H1 (cell line): Measurements from ENCODE around the gene NRIP2. TPM values are rescaled to one million over a fixed set of nuclear protein-coding genes. Genes with fewer than 3 reads are reported as not detected.

Source experiments
- CTCF ChIA-PET: fragments of 300-600 bp; sonication (Branson Sonifier 250); formaldehyde crosslinking; loops from one replicate; lab custom pipeline; 2021; ENCODE audit not compliant: partially characterized antibody; lab: Charles Lee
- POLR2A ChIA-PET: fragments of 300-600 bp; sonication (Branson Sonifier 250); formaldehyde crosslinking; loops from one replicate; lab custom pipeline; 2021; ENCODE audit warnings: inconsistent platforms; ENCODE audit not compliant: partially characterized antibody; lab: Charles Lee
- DNase-seq, 2 experiments: peaks; one replicate each; pipeline versions ENCODE4 v3.0.0 to v3.0.0-alpha.2; 2010 to 2022; ENCODE audit warnings: low spot score in 2 of 2, low read depth in 1 of 2, mixed read lengths in 1 of 2
- FAIRE-seq: peaks from 2 replicates; lab custom pipeline; 2011; peaks lifted over from hg19 to GRCh38; lab: Jason Lieb, UNC
- H2AFZ ChIP-seq: 2 replicates; pipeline ENCODE4 v1.8.1; 2012; ENCODE audit warnings: low read length, inconsistent platforms
- H2AK5ac ChIP-seq: 2 replicates; pipeline ENCODE4 v1.6.1; 2013; ENCODE audit warnings: low read depth, low read length
- H2BK120ac ChIP-seq: replicated peaks from 2 replicates; pipeline ENCODE3; 2013; ENCODE audit warnings: low read depth, low read length, inconsistent platforms
- H2BK12ac ChIP-seq: 2 replicates; pipeline ENCODE4 v1.6.1; 2013; ENCODE audit warnings: low read depth, low read length
- H2BK15ac ChIP-seq: 2 replicates; pipeline ENCODE4 v1.6.1; 2013; ENCODE audit warnings: low read length
- H2BK20ac ChIP-seq: 2 replicates; pipeline ENCODE4 v1.6.1; 2013; ENCODE audit warnings: low read length
- H2BK5ac ChIP-seq: 2 replicates; pipeline ENCODE4 v1.6.1; 2013; ENCODE audit warnings: low read depth, low read length
- H3K14ac ChIP-seq: 2 replicates; pipeline ENCODE4 v1.6.1; 2013; ENCODE audit warnings: inconsistent platforms; ENCODE audit not compliant: insufficient read length
- H3K18ac ChIP-seq: 2 replicates; pipeline ENCODE4 v1.6.1; 2013; ENCODE audit warnings: low read length; ENCODE audit errors: extremely low read depth
- H3K23ac ChIP-seq: 2 replicates; pipeline ENCODE4 v1.6.1; 2013; ENCODE audit warnings: inconsistent platforms; ENCODE audit not compliant: insufficient read length
- H3K23me2 ChIP-seq: 2 replicates; pipeline ENCODE4 v1.6.1; 2013; ENCODE audit warnings: low read depth, low read length
- H3K27ac ChIP-seq: 2 replicates; pipeline ENCODE4 v1.6.1; 2011; ENCODE audit warnings: low read depth, low read length, inconsistent platforms
- H3K27me3 ChIP-seq, 4 experiments: replicated peaks in 1 of 4; 1 replicate in 1 of 4; 2 replicates in 3 of 4; pipeline versions ENCODE4 v1.6.1 to v1.8.1; 2011 to 2013; ENCODE audit warnings: low read length in 3 of 4, mild to moderate bottlenecking in 3 of 4, inconsistent platforms in 2 of 4, mixed read lengths in 2 of 4, moderate library complexity in 1 of 4; ENCODE audit not compliant: control insufficient read depth in 3 of 4, insufficient read depth in 3 of 4; ENCODE audit errors: extremely low read depth in 1 of 4
- H3K36me3 ChIP-seq, 4 experiments: 2 replicates each; pipeline versions ENCODE4 v1.6.1 to v1.8.1; 2011 to 2013; ENCODE audit warnings: mild to moderate bottlenecking in 4 of 4, low read length in 3 of 4, moderate library complexity in 2 of 4, control low read depth in 1 of 4, inconsistent platforms in 1 of 4; ENCODE audit not compliant: insufficient read depth in 4 of 4, control insufficient read depth in 2 of 4
- H3K4ac ChIP-seq: replicated peaks from 2 replicates; pipeline ENCODE3; 2013; ENCODE audit warnings: low read length, low read depth, mixed read lengths, inconsistent platforms; ENCODE audit not compliant: insufficient read length
- H3K4me1 ChIP-seq, 4 experiments: replicated peaks in 1 of 4; 1 replicate in 1 of 4; 2 replicates in 3 of 4; pipeline versions ENCODE4 v1.6.1 to v1.8.1; 2011 to 2013; ENCODE audit warnings: low read length in 3 of 4, inconsistent platforms in 2 of 4, mixed read lengths in 1 of 4; ENCODE audit not compliant: insufficient read depth in 4 of 4, control insufficient read depth in 3 of 4
- H3K4me2 ChIP-seq, 2 experiments: 2 replicates each; pipeline versions ENCODE4 v1.6.1 to v1.8.1; 2011 to 2013; ENCODE audit warnings: low read depth in 2 of 2, low read length in 2 of 2, control low read depth in 1 of 2, inconsistent platforms in 1 of 2, mild to moderate bottlenecking in 1 of 2; ENCODE audit not compliant: insufficient read depth in 1 of 2
- H3K4me3 ChIP-seq, 4 experiments: fragments of 200-600, 300-600 bp in 1 of 4; sonication (generic), shearing (Covaris generic), sonication (Bioruptor Twin) in 1 of 4; 2 replicates each; pipeline versions ENCODE4 v1.5.1 to v1.8.1; 2011 to 2016; ENCODE audit warnings: low read length in 4 of 4, low read depth in 3 of 4, control low read depth in 2 of 4, inconsistent platforms in 2 of 4, mild to moderate bottlenecking in 2 of 4, mixed read lengths in 1 of 4, moderate library complexity in 1 of 4; ENCODE audit not compliant: insufficient read depth in 2 of 4; ENCODE audit errors: extremely low read depth in 1 of 4
- H3K56ac ChIP-seq: replicated peaks from 2 replicates; pipeline ENCODE3; 2013; ENCODE audit warnings: low read depth, mild to moderate bottlenecking, mixed read lengths, low read length, inconsistent platforms; ENCODE audit not compliant: insufficient read length
- H3K79me1 ChIP-seq: 2 replicates; pipeline ENCODE4 v1.6.1; 2013; ENCODE audit warnings: low read depth, low read length, control low read depth
- H3K79me2 ChIP-seq, 2 experiments: 2 replicates each; pipeline versions ENCODE4 v1.6.1 to v1.8.1; 2012 to 2013; ENCODE audit warnings: low read length in 2 of 2, mild to moderate bottlenecking in 2 of 2, inconsistent platforms in 1 of 2; ENCODE audit not compliant: insufficient read depth in 2 of 2, control insufficient read depth in 1 of 2
- H3K9ac ChIP-seq, 4 experiments: replicated peaks in 1 of 4; 1 replicate in 1 of 4; 2 replicates in 3 of 4; pipeline versions ENCODE4 v1.6.1 to v1.8.1; 2011 to 2013; ENCODE audit warnings: low read depth in 3 of 4, low read length in 3 of 4, control low read depth in 2 of 4, mild to moderate bottlenecking in 2 of 4, moderate library complexity in 2 of 4, inconsistent platforms in 1 of 4; ENCODE audit errors: extremely low read depth in 1 of 4
- H3K9me3 ChIP-seq, 2 experiments: 2 replicates each; pipeline versions ENCODE4 v1.6.1 to v1.8.1; 2012 to 2013; ENCODE audit warnings: mild to moderate bottlenecking in 2 of 2, moderate library complexity in 2 of 2, control low read depth in 1 of 2, inconsistent platforms in 1 of 2, low read depth in 1 of 2, low read length in 1 of 2, mixed read lengths in 1 of 2; ENCODE audit not compliant: insufficient read depth in 2 of 2
- H4K20me1 ChIP-seq, 2 experiments: replicated peaks in 1 of 2; 2 replicates each; pipeline versions ENCODE3 to v1.8.1; 2011 to 2013; ENCODE audit warnings: inconsistent platforms in 2 of 2, low read length in 2 of 2, mild to moderate bottlenecking in 1 of 2; ENCODE audit not compliant: insufficient read depth in 2 of 2, control insufficient read depth in 1 of 2
- H4K5ac ChIP-seq: 2 replicates; pipeline ENCODE4 v1.6.1; 2013; ENCODE audit warnings: low read length, low read depth, mixed read lengths, inconsistent platforms; ENCODE audit not compliant: insufficient read length
- H4K8ac ChIP-seq: 2 replicates; pipeline ENCODE4 v1.8.0; 2013; ENCODE audit warnings: mild to moderate bottlenecking, moderate library complexity, low read length, inconsistent platforms; ENCODE audit not compliant: insufficient read depth; ENCODE audit errors: extremely low read depth
- H4K91ac ChIP-seq: replicated peaks from 2 replicates; pipeline ENCODE3; 2013; ENCODE audit warnings: low read length, mixed read lengths, inconsistent platforms; ENCODE audit not compliant: insufficient read length
- CHD1 ChIP-seq: IDR thresholded peaks from 2 replicates; pipeline ENCODE4 v1.6.1; 2012; ENCODE audit warnings: low read depth, low read length, improper control_type of control experiment
- GTF2F1 ChIP-seq: IDR thresholded peaks from 2 replicates; pipeline ENCODE4 v1.6.1; 2012; ENCODE audit warnings: low read depth, low read length, improper control_type of control experiment, borderline replicate concordance
- RFX5 ChIP-seq: IDR thresholded peaks from 2 replicates; pipeline ENCODE4 v1.6.1; 2011; ENCODE audit warnings: low read depth, low read length, improper control_type of control experiment, borderline replicate concordance
- TEAD4 ChIP-seq: IDR thresholded peaks from 2 replicates; pipeline ENCODE4 v1.6.1; 2012; ENCODE audit warnings: low read depth, low read length, inconsistent platforms, mixed read lengths
- WGBS, 2 experiments: shearing (Covaris generic) in 1 of 2; methylation state at CpG; one replicate each; pipeline versions ENCODE4 v1.1.6 to v1.1.7; 2013 to 2015; ENCODE audit warnings: low lambda C conversion rate in 2 of 2, mixed read lengths in 2 of 2, inconsistent platforms in 1 of 2, low coverage in 1 of 2, missing lambda C conversion rate in 1 of 2; ENCODE audit not compliant: insufficient replicate concordance in 2 of 2, insufficient coverage in 1 of 2, insufficient read length in 1 of 2; ENCODE audit errors: extremely low coverage in 1 of 2, missing lambda C conversion rate in 1 of 2; 5-methylcytosine and 5-hydroxymethylcytosine counted together
- polyA plus RNA-seq, 7 experiments: library from polyadenylated mRNA; depleted of rRNA in 3 of 7; stranded (reverse) in 5 of 7; unstranded in 2 of 7; fragments of >200 nt in 5 of 7; fragments of 200-250 nt in 2 of 7; gene quantifications; 1 replicate in 5 of 7; 2 replicates in 1 of 7; 4 replicates in 1 of 7; pipeline versions ENCODE4 v1.2.1 to v1.2.3, GENCODE V29; 2011 to 2013; ENCODE audit warnings: missing spikeins in 2 of 7, mixed read lengths in 2 of 7
- total RNA-seq: library from RNA; stranded (reverse); fragmentation: NEBNext Ultra II Directional; extraction: Animal tissue kit (Norgen Biotek cat#: 25700); gene quantifications from 2 replicates; pipeline ENCODE4 v1.2.1, GENCODE V29; 2021

The NRIP2 gene
- total and polyA plus RNA-seq, 2 of the 8 experiments (the other 6 are each of a cell fraction or from before 2014, with no cell fraction given), result 0.06 TPM; not detected in 1

DNA sequence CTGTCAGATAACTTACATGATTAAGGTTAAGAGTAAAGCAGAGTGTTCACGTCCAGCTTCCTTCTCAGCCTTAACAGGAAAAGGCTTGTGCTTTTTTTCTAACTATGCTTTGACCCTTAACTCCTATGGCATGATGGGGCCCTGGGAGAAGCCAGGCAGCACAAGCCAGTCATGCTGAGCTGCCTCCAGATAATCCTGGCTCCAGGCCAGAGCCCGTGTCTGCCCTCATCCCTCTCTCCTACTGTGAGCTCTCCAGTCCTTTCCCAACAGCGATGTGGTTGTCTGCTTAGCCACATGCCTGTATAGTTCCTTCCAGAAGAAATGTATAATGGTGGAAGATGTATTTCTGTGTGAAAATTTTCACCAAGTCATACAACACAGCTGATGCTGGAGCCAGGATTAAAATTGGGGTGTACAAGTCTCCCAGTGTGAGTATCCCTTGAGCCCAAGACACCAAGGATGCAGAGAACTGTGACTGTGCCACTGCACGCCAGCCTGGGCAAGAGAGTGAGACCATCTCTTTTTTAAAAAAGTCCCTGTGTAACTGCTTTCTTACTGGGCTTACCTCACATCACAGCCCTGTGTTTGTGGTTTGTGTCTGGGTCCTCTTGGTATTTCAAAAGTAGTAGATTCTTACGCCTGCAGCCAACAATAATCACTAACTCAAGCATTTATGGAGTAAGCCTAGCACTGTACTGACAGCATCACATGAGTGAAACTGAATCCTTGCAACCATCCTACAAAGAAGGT is 30.3 kb downstream of the NRIP2 start:
- Histone ChIP-seq H3K4me1 (no peaks in the 10 kb centered on the region), H2AFZ (no peak overlapping the region), H2BK5ac (no peak overlapping the region), H3K27ac (no peak overlapping the region), H3K18ac (no peak overlapping the region), H4K91ac (no peak overlapping the region), H3K14ac (no peak overlapping the region), H3K79me1 (no peaks in the 10 kb centered on the region), H2BK20ac (no peak overlapping the region), H2AK5ac (no peak overlapping the region), H3K9me3 (no peaks in the 10 kb centered on the region), H3K4ac (no peak overlapping the region), H4K8ac (no peak overlapping the region), H3K56ac (no peak overlapping the region), H2BK120ac (no peak overlapping the region), H3K9ac (no peak overlapping the region), H2BK12ac (no peak overlapping the region), H2BK15ac (no peak overlapping the region), H4K20me1 (peaks cover 2 to 14% of the 10 kb centered on the region in 2 experiments), H3K4me3 (no peak overlapping the region), H3K4me2 (no peak overlapping the region), H4K5ac (no peak overlapping the region), H3K23me2 (no peaks in the 10 kb centered on the region), H3K23ac (no peak overlapping the region), H3K79me2 (no peaks in the 10 kb centered on the region), H3K36me3 (peaks cover 31 to 64% (median 48%) of the 10 kb centered on the region in 4 experiments), H3K27me3 (no peaks in the 10 kb centered on the region)
- POLR2A ChIA-PET, result interaction anchor here (1.3 to 1.8 kb wide), 3 partner anchors 8 to 12 kb away, joined by 3 to 8 read pairs (median 6); partner anchors contain the start of gene ITFG2
- CTCF ChIA-PET, result interaction anchor here (1.7 kb wide), 1 partner anchor 20 kb away, joined by 4 read pairs; no protein-coding TSS in a partner anchor
- WGBS, 2 experiments, result 80% methylated on average over 5 of the region's 5 CpGs; no CpG with 5 or more reads in 1 of the 2 experiments
- FAIRE-seq (no peak), DNase-seq (no peak)
- TF ChIP-seq GTF2F1 (no peak), RFX5 (no peak), TEAD4 (no peak), CHD1 (no peak)
